CD4-positive, alpha-beta memory T cell (primary cell): ENCODE measurements around the gene SUCLA2. TPM values are rescaled to one million over a fixed set of nuclear protein-coding genes. Genes with fewer than 3 reads are reported as not detected.
"Not testable (repeated sequence)": the region's sequence is repeated elsewhere in the genome, so short reads cannot be mapped to it uniquely, and the experiment has no call there.

ENCODE experiments used
- CTCF ChIA-PET: fragments of 350-600 bp; sonication (Branson Sonifier 250); formaldehyde crosslinking; loops from one replicate; lab custom pipeline; 2021; ENCODE audit warnings: inconsistent platforms; ENCODE audit not compliant: partially characterized antibody; lab: Charles Lee
- POLR2A ChIA-PET: fragments of 350-600 bp; sonication (Branson Sonifier 250); formaldehyde crosslinking; loops from one replicate; lab custom pipeline; 2021; ENCODE audit not compliant: partially characterized antibody; lab: Charles Lee
- DNase-seq, 5 donors: peaks; one replicate each; pipeline versions ENCODE4 v3.0.0 to v3.0.0-alpha.2; 2020 to 2022; ENCODE audit warnings: mixed read lengths in 1 of 5
- H3K27ac ChIP-seq: one replicate; pipeline ENCODE4 v1.7.0; 2013; ENCODE audit warnings: low read depth, low read length
- H3K27me3 ChIP-seq: 2 replicates; pipeline ENCODE4 v1.7.0; 2013; ENCODE audit warnings: mild to moderate bottlenecking, low read length, moderate library complexity; ENCODE audit not compliant: insufficient read depth
- H3K36me3 ChIP-seq: 2 replicates; pipeline ENCODE4 v1.7.0; 2013; ENCODE audit warnings: mild to moderate bottlenecking, low read length, moderate library complexity; ENCODE audit not compliant: insufficient read depth
- H3K4me1 ChIP-seq: 2 replicates; pipeline ENCODE4 v1.7.0; 2013; ENCODE audit warnings: mild to moderate bottlenecking, low read length, moderate library complexity; ENCODE audit not compliant: insufficient read depth
- H3K4me3 ChIP-seq, 2 donors: one replicate each; pipeline ENCODE4 v1.7.0; 2013; ENCODE audit warnings: low read length in 2 of 2, mild to moderate bottlenecking in 1 of 2
- H3K9me3 ChIP-seq, 2 donors: one replicate each; pipeline ENCODE4 v1.7.0; 2013; ENCODE audit warnings: low read length in 2 of 2, control low read depth in 1 of 2; ENCODE audit not compliant: control insufficient read depth in 1 of 2
- H3K27ac Mint-ChIP-seq, 7 donors: one replicate each; pipeline ENCODE4 v1.8.0; 2020 to 2021; ENCODE audit warnings: mixed read lengths in 7 of 7, mild to moderate bottlenecking in 6 of 7, inconsistent platforms in 3 of 7, moderate library complexity in 3 of 7
- H3K27me3 Mint-ChIP-seq, 2 donors: one replicate each; pipeline ENCODE4 v1.8.0; 2020 to 2021; ENCODE audit warnings: mixed read lengths in 2 of 2
- H3K36me3 Mint-ChIP-seq, 2 donors: one replicate each; pipeline ENCODE4 v1.8.0; 2020 to 2021; ENCODE audit warnings: mixed read lengths in 2 of 2, inconsistent platforms in 1 of 2, mild to moderate bottlenecking in 1 of 2
- H3K4me1 Mint-ChIP-seq, 4 donors: one replicate each; pipeline ENCODE4 v1.8.0; 2020 to 2021; ENCODE audit warnings: mixed read lengths in 4 of 4, mild to moderate bottlenecking in 1 of 4
- H3K4me3 Mint-ChIP-seq, 8 donors: one replicate each; pipeline ENCODE4 v1.8.0; 2020 to 2021; ENCODE audit warnings: mixed read lengths in 8 of 8, mild to moderate bottlenecking in 7 of 8, moderate library complexity in 6 of 8, inconsistent platforms in 3 of 8
- H3K9me3 Mint-ChIP-seq, 8 donors: one replicate each; pipeline ENCODE4 v1.8.0; 2020 to 2021; ENCODE audit warnings: mixed read lengths in 8 of 8, mild to moderate bottlenecking in 5 of 8, inconsistent platforms in 3 of 8, moderate library complexity in 1 of 8
- intact Hi-C: fragments of 100-400 bp; cut with micrococcal nuclease; formaldehyde crosslinking; loops from one replicate; pipeline ENCODE4 v1.15.1; 2023
- polyA plus RNA-seq, 2 donors: library from polyadenylated mRNA; unstranded; fragments of 300-500 nt; fragmentation: Illumina TruSeq; gene quantifications; one replicate each; pipeline ENCODE4 v1.2.3, GENCODE V29; 2021
- total RNA-seq, 2 experiments: library from RNA; stranded (reverse); gene quantifications; one replicate each; pipeline ENCODE4 v1.2.3, GENCODE V29; 2021

Gene SUCLA2
- total and polyA plus RNA-seq, 4 experiments from 2014 or later, result 16.2 to 29.7 (median 28.7) TPM

GRCh38 chr13:47945146-47945545 lies 55.9 kb downstream of the SUCLA2 start:
- H3K4me1 Mint-ChIP-seq, H3K4me3 ChIP-seq, H3K9me3 Mint-ChIP-seq, H3K36me3 ChIP-seq, POLR2A ChIA-PET, H3K9me3 ChIP-seq, H3K27ac ChIP-seq, CTCF ChIA-PET, H3K27me3 ChIP-seq, H3K4me1 ChIP-seq, H3K27ac Mint-ChIP-seq, H3K4me3 Mint-ChIP-seq, intact Hi-C loops, H3K27me3 Mint-ChIP-seq, DNase-seq: not testable (repeated sequence)
- peaks cover 53 to 70% of the 10 kb centered on the region in 2 donors for H3K36me3 Mint-ChIP-seq

- intact Hi-C loops, result no loop called here
- ChIA-PET CTCF (no interaction called here), POLR2A (no interaction called here)
- Histone ChIP-seq H3K36me3 (no peaks in the 10 kb centered on the region), H3K4me1 (no peaks in the 10 kb centered on the region), H3K27me3 (no peaks in the 10 kb centered on the region), H3K4me3 (no peak overlapping the region), H3K9me3 (no peaks in the 10 kb centered on the region), H3K27ac (no peak overlapping the region)
- peaks cover 15 to 30% of the 10 kb centered on the region in 2 donors for H3K36me3 Mint-ChIP-seq
- peaks cover 0 to 7% (median 1%) of the 10 kb centered on the region in 4 donors for H3K4me1 Mint-ChIP-seq
- H3K9me3 Mint-ChIP-seq, result peaks cover 0 to 6% (median 2%) of the 10 kb centered on the region in 8 donors
- H3K4me3 Mint-ChIP-seq, result no peak overlapping the region
- no peak overlapping the region for H3K27ac Mint-ChIP-seq
- no peak for DNase-seq
- H3K27me3 Mint-ChIP-seq, result no peaks in the 10 kb centered on the region
These were observed 66.7 kb downstream of the SUCLA2 start for GRCh38 chr13:47934371-47934770.

GRCh38 chr13:47932950-47933923 lies 67.8 kb downstream of the SUCLA2 start:
- no peak overlapping the region for H3K4me3 Mint-ChIP-seq
- Histone ChIP-seq H3K9me3 (no peaks in the 10 kb centered on the region), H3K4me1 (no peaks in the 10 kb centered on the region), H3K4me3 (no peak overlapping the region), H3K27me3 (no peaks in the 10 kb centered on the region), H3K36me3 (no peaks in the 10 kb centered on the region), H3K27ac (no peak overlapping the region)
- no peak overlapping the region for H3K27ac Mint-ChIP-seq
- CTCF ChIA-PET, result interaction anchor here (1.4 kb wide), 1 partner anchor 17 kb away, joined by 3 read pairs; no protein-coding TSS in a partner anchor
- H3K36me3 Mint-ChIP-seq, result peaks cover 7 to 21% of the 10 kb centered on the region in 2 donors
- POLR2A ChIA-PET, result no interaction called here
- H3K27me3 Mint-ChIP-seq, result no peaks in the 10 kb centered on the region
- intact Hi-C loops, result no loop called here
- no peak for DNase-seq
- H3K4me1 Mint-ChIP-seq, result peaks cover 0 to 7% (median 1%) of the 10 kb centered on the region in 4 donors
- peaks cover 0 to 6% (median 2%) of the 10 kb centered on the region in 8 donors for H3K9me3 Mint-ChIP-seq

GRCh38 chr13:47930649-47931165 lies 70.4 kb downstream of the SUCLA2 start:
- no peaks in the 10 kb centered on the region for H3K9me3 ChIP-seq
- no peaks in the 10 kb centered on the region for H3K27me3 Mint-ChIP-seq
- no peaks in the 10 kb centered on the region for H3K9me3 Mint-ChIP-seq
- H3K36me3 ChIP-seq, result no peaks in the 10 kb centered on the region
- no peak overlapping the region for H3K27ac Mint-ChIP-seq
- no peak for DNase-seq
- no peaks in the 10 kb centered on the region for H3K27me3 ChIP-seq
- no peak overlapping the region for H3K4me3 ChIP-seq
- peaks cover 0 to 7% (median 1%) of the 10 kb centered on the region in 4 donors for H3K4me1 Mint-ChIP-seq
- no peaks in the 10 kb centered on the region for H3K4me1 ChIP-seq
- H3K4me3 Mint-ChIP-seq, result no peak overlapping the region
- ChIA-PET CTCF (no interaction called here), POLR2A (no interaction called here)
- intact Hi-C loops, result no loop called here
- H3K27ac ChIP-seq, result no peak overlapping the region
- peaks cover 0 to 8% of the 10 kb centered on the region in 2 donors for H3K36me3 Mint-ChIP-seq

GRCh38 chr13:47929156-47929555 lies 71.9 kb downstream of the SUCLA2 start:
- intact Hi-C loops, result no loop called here
- no peak overlapping the region for H3K4me3 Mint-ChIP-seq
- H3K36me3 Mint-ChIP-seq, result no peaks in the 10 kb centered on the region
- ChIA-PET POLR2A (no interaction called here), CTCF (no interaction called here)
- Histone ChIP-seq H3K9me3 (no peaks in the 10 kb centered on the region), H3K27ac (no peak overlapping the region), H3K4me1 (no peaks in the 10 kb centered on the region), H3K36me3 (no peaks in the 10 kb centered on the region), H3K4me3 (no peak overlapping the region), H3K27me3 (no peaks in the 10 kb centered on the region)
- DNase-seq, result no peak
- H3K27ac Mint-ChIP-seq, result no peak overlapping the region
- H3K27me3 Mint-ChIP-seq, result no peaks in the 10 kb centered on the region
- H3K9me3 Mint-ChIP-seq, result no peaks in the 10 kb centered on the region
- H3K4me1 Mint-ChIP-seq, result peaks cover 0 to 6% (median 1%) of the 10 kb centered on the region in 4 donors

- CTCF ChIA-PET, result interaction anchor here (1.7 kb wide), 1 partner anchor 13 kb away, joined by 3 read pairs; no protein-coding TSS in a partner anchor
- H3K4me1 ChIP-seq, result no peaks in the 10 kb centered on the region
- no peak overlapping the region for H3K4me3 Mint-ChIP-seq
These were observed 84.0 kb downstream of the SUCLA2 start for GRCh38 chr13:47917022-47917574.

More at GRCh38 chr13:47917022-47917574, 84.0 kb downstream of the SUCLA2 start:
- no peaks in the 10 kb centered on the region for H3K4me1 Mint-ChIP-seq
- Histone ChIP-seq H3K4me3 (no peak overlapping the region), H3K36me3 (no peaks in the 10 kb centered on the region), H3K27me3 (no peaks in the 10 kb centered on the region), H3K27ac (no peak overlapping the region), H3K9me3 (no peaks in the 10 kb centered on the region)
- H3K9me3 Mint-ChIP-seq, result peaks cover 0 to 27% (median 15%) of the 10 kb centered on the region in 8 donors
- peaks cover 11 to 36% of the 10 kb centered on the region in 2 donors for H3K36me3 Mint-ChIP-seq
- no peak for DNase-seq
- H3K27ac Mint-ChIP-seq, result peak overlapping the region in 1 of 7 donors; percentile 40
- intact Hi-C loops, result no loop called here
- POLR2A ChIA-PET, result no interaction called here
- no peaks in the 10 kb centered on the region for H3K27me3 Mint-ChIP-seq
